MM.1S (cell line): ENCODE measurements around the gene SLC8B1.

ENCODE experiments used
- DNase-seq: peaks from one replicate; pipeline ENCODE4 v3.0.0-alpha.2; 2015
- H2AFZ ChIP-seq: fragments of 300-600 bp; sonication (generic); 2 replicates; pipeline ENCODE4 v1.6.0; 2016; ENCODE audit warnings: antibody characterized with exemption, low read length
- H3F3A ChIP-seq: fragments of 300-600 bp; sonication (generic); 2 replicates; pipeline ENCODE4 v1.6.1; 2016; ENCODE audit warnings: mild to moderate bottlenecking, antibody characterized with exemption, low read length, moderate library complexity, mixed read lengths; ENCODE audit not compliant: insufficient read depth
- H3K27ac ChIP-seq: fragments of 300-600 bp; sonication (generic); 2 replicates; pipeline ENCODE4 v1.5.1; 2016; ENCODE audit warnings: mild to moderate bottlenecking, low read length
- H3K27me3 ChIP-seq: fragments of 300-600 bp; sonication (generic); replicated peaks from 2 replicates; pipeline ENCODE4 v1.6.0; 2016; ENCODE audit warnings: low read length; ENCODE audit not compliant: insufficient read depth
- H3K36me3 ChIP-seq: fragments of 300-600 bp; sonication (generic); replicated peaks from 2 replicates; pipeline ENCODE4 v1.6.1; 2016; ENCODE audit warnings: mild to moderate bottlenecking, low read length, mixed read lengths; ENCODE audit not compliant: insufficient read depth
- H3K4me1 ChIP-seq: fragments of 300-600 bp; sonication (generic); 2 replicates; pipeline ENCODE4 v1.6.1; 2016; ENCODE audit warnings: low read length, mixed read lengths
- H3K4me2 ChIP-seq: fragments of 300-600 bp; sonication (generic); 2 replicates; pipeline ENCODE4 v1.6.0; 2016; ENCODE audit warnings: low read depth, low read length
- H3K4me3 ChIP-seq: fragments of 300-600 bp; sonication (generic); 2 replicates; pipeline ENCODE4 v1.5.1; 2016; ENCODE audit warnings: low read length, mixed read lengths
- H3K79me2 ChIP-seq: fragments of 300-600 bp; sonication (generic); 2 replicates; pipeline ENCODE4 v1.6.1; 2016; ENCODE audit warnings: mixed run types, low read length, mixed read lengths
- H3K9ac ChIP-seq: fragments of 300-600 bp; sonication (generic); 2 replicates; pipeline ENCODE4 v1.6.1; 2016; ENCODE audit warnings: low read length, mixed read lengths
- H3K9me2 ChIP-seq: fragments of 300-600 bp; sonication (generic); replicated peaks from 2 replicates; pipeline ENCODE4 v1.6.1; 2016; ENCODE audit warnings: mild to moderate bottlenecking, low read length, mixed read lengths; ENCODE audit not compliant: insufficient read depth
- H3K9me3 ChIP-seq: fragments of 300-600 bp; sonication (generic); replicated peaks from 2 replicates; pipeline ENCODE4 v1.6.1; 2016; ENCODE audit warnings: mild to moderate bottlenecking, low read length, mixed read lengths; ENCODE audit not compliant: insufficient read depth
- H4K20me1 ChIP-seq: fragments of 300-600 bp; sonication (generic); 2 replicates; pipeline ENCODE4 v1.6.1; 2016; ENCODE audit warnings: mild to moderate bottlenecking, low read length, moderate library complexity, mixed read lengths; ENCODE audit not compliant: insufficient read depth
- CTCF ChIP-seq: fragments of 300-600 bp; sonication (generic); IDR thresholded peaks from 2 replicates; pipeline ENCODE4 v1.5.1; 2016; ENCODE audit warnings: antibody characterized with exemption, low read length, mixed read lengths
- EZH2 ChIP-seq: fragments of 300-600 bp; sonication (generic); optimal IDR thresholded peaks from 2 replicates; pipeline ENCODE3; 2017; ENCODE audit warnings: low read depth, mild to moderate bottlenecking, antibody characterized with exemption, low read length, mixed read lengths
- EZH2phosphoT487 ChIP-seq: fragments of 300-600 bp; sonication (generic); IDR thresholded peaks from 2 replicates; pipeline ENCODE4 v1.6.1; 2018; ENCODE audit warnings: antibody characterized with exemption, low read length

Gene SLC8B1

GRCh38 chr12:113378291-113378690 lies 43.4 kb upstream of the SLC8B1 start:
- Histone ChIP-seq H3K9ac (no peak overlapping the region), H3K9me2 (no peaks in the 10 kb centered on the region), H3K9me3 (no peaks in the 10 kb centered on the region), H3K4me1 (no peaks in the 10 kb centered on the region), H4K20me1 (no peaks in the 10 kb centered on the region), H3K4me3 (no peak overlapping the region), H3K79me2 (no peaks in the 10 kb centered on the region), H3K27ac (no peak overlapping the region), H3K36me3 (no peaks in the 10 kb centered on the region), H3K27me3 (no peaks in the 10 kb centered on the region), H3F3A (no peaks in the 10 kb centered on the region), H2AFZ (no peak overlapping the region), H3K4me2 (no peak overlapping the region)
- TF ChIP-seq EZH2 (no peak), EZH2phosphoT487 (no peak), CTCF (no peak)
- DNase-seq: no peak

- DNase-seq: no peak
- Histone ChIP-seq H3K4me2 (no peak overlapping the region), H3K79me2 (no peaks in the 10 kb centered on the region), H3K27ac (no peak overlapping the region), H4K20me1 (no peaks in the 10 kb centered on the region), H3F3A (no peaks in the 10 kb centered on the region), H3K9me3 (no peaks in the 10 kb centered on the region), H2AFZ (no peak overlapping the region), H3K9me2 (no peaks in the 10 kb centered on the region), H3K36me3 (no peaks in the 10 kb centered on the region), H3K27me3 (no peaks in the 10 kb centered on the region), H3K4me1 (no peaks in the 10 kb centered on the region), H3K4me3 (no peak overlapping the region), H3K9ac (no peak overlapping the region)
- TF ChIP-seq CTCF (no peak), EZH2 (no peak), EZH2phosphoT487 (no peak)
Observed at GRCh38 chr12:113374823-113375428, 40.0 kb upstream of the SLC8B1 start.

DNA sequence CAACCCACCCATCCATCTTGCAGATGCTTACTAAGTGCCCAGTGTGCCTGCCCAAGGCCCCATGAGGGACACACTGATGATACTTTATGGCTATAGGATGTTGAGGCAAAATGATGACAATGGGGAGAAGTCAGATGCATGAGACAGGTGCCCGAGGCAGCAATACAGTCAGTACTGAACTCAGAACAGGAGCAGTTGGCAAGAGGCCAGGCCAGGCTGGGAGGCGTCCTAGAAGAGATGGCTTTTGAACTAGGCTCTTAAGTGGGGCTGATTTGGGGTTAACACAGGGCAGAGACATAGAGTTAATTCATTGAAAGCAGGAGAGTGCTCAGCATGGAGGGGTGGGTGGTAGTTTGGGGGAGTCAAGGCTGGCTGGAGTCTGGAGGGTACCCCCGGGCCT lies 39.1 kb upstream of the SLC8B1 start:
- no peak overlapping the region for H3K4me3 ChIP-seq
- H3K36me3 ChIP-seq: no peaks in the 10 kb centered on the region
- DNase-seq: no peak
- no peaks in the 10 kb centered on the region for H3K9me2 ChIP-seq
- TF ChIP-seq EZH2phosphoT487 (no peak), CTCF (no peak), EZH2 (no peak)
- no peak overlapping the region for H3K27ac ChIP-seq
- H3K4me2 ChIP-seq: no peak overlapping the region
- H3K79me2 ChIP-seq: no peaks in the 10 kb centered on the region
- no peak overlapping the region for H2AFZ ChIP-seq
- no peaks in the 10 kb centered on the region for H3K9me3 ChIP-seq
- no peaks in the 10 kb centered on the region for H3K27me3 ChIP-seq
- H3K9ac ChIP-seq: no peak overlapping the region
- no peaks in the 10 kb centered on the region for H4K20me1 ChIP-seq
- no peaks in the 10 kb centered on the region for H3K4me1 ChIP-seq
- H3F3A ChIP-seq: no peaks in the 10 kb centered on the region
